PFSK-1 (cell line): ENCODE measurements around the gene CERCAM.

Experiments
- FOXP2 ChIP-seq: optimal IDR thresholded peaks from 2 replicates; pipeline ENCODE3; 2011; ENCODE audit warnings: borderline replicate concordance, control low read depth, inconsistent platforms; ENCODE audit not compliant: insufficient read depth; ENCODE audit errors: extremely low read length, extremely low read depth
- POLR2AphosphoS5 ChIP-seq: IDR thresholded peaks from 2 replicates; pipeline ENCODE4 v1.6.1; 2012; ENCODE audit warnings: low read depth, mild to moderate bottlenecking, control low read depth, low read length, moderate library complexity
- SIN3A ChIP-seq: IDR thresholded peaks from 2 replicates; pipeline ENCODE4 v1.6.1; 2012; ENCODE audit warnings: mild to moderate bottlenecking, low read length, moderate library complexity, borderline replicate concordance; ENCODE audit not compliant: insufficient read depth
- TAF1 ChIP-seq: IDR thresholded peaks from 2 replicates; pipeline ENCODE4 v1.6.1; 2012; ENCODE audit warnings: low read length, control low read depth, borderline replicate concordance; ENCODE audit not compliant: insufficient read depth
- TF ChIP-seq, protein P1 (sequence below), 2 experiments: IDR thresholded peaks; 2 replicates each; pipeline versions ENCODE4 v1.6.1 to v1.8.0; 2011 to 2012; ENCODE audit warnings: low read depth in 2 of 2, low read length in 2 of 2, control low read depth in 1 of 2, inconsistent platforms in 1 of 2, mild to moderate bottlenecking in 1 of 2, moderate library complexity in 1 of 2; ENCODE audit not compliant: insufficient read depth in 1 of 2

Gene CERCAM

DNA sequence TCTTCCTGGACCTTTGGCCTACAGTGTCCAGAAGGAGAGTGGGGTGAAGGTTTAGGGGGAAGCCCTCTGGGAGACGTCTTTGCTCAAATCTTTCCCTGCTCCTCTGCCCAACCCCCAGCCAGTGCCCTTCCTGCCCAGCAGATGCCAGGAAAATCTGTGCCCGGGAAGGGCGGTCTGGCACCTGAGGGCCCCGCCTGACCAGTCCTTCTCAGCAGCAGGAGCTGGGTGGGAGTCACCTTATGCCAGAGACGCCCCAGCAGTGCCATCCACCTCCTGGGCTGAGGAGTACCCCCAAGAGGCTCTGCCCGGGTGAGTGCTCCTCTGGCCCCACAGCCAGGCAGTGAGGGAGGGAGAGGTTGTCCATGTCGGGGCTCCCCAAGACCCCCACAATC, 14.9 kb upstream of the CERCAM start:
- no peak for TF ChIP-seq SIN3A
- no peak for TF ChIP-seq FOXP2
- TF ChIP-seq TAF1 = no peak
- TF ChIP-seq, protein P1, sequence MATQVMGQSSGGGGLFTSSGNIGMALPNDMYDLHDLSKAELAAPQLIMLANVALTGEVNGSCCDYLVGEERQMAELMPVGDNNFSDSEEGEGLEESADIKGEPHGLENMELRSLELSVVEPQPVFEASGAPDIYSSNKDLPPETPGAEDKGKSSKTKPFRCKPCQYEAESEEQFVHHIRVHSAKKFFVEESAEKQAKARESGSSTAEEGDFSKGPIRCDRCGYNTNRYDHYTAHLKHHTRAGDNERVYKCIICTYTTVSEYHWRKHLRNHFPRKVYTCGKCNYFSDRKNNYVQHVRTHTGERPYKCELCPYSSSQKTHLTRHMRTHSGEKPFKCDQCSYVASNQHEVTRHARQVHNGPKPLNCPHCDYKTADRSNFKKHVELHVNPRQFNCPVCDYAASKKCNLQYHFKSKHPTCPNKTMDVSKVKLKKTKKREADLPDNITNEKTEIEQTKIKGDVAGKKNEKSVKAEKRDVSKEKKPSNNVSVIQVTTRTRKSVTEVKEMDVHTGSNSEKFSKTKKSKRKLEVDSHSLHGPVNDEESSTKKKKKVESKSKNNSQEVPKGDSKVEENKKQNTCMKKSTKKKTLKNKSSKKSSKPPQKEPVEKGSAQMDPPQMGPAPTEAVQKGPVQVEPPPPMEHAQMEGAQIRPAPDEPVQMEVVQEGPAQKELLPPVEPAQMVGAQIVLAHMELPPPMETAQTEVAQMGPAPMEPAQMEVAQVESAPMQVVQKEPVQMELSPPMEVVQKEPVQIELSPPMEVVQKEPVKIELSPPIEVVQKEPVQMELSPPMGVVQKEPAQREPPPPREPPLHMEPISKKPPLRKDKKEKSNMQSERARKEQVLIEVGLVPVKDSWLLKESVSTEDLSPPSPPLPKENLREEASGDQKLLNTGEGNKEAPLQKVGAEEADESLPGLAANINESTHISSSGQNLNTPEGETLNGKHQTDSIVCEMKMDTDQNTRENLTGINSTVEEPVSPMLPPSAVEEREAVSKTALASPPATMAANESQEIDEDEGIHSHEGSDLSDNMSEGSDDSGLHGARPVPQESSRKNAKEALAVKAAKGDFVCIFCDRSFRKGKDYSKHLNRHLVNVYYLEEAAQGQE (IDR thresholded peaks at IDR 0.05; ENCODE audit: insufficient read depth in 1 of 2, low read depth in 2 of 2, low read length in 2 of 2) = no peak
- no peak for TF ChIP-seq POLR2AphosphoS5

DNA sequence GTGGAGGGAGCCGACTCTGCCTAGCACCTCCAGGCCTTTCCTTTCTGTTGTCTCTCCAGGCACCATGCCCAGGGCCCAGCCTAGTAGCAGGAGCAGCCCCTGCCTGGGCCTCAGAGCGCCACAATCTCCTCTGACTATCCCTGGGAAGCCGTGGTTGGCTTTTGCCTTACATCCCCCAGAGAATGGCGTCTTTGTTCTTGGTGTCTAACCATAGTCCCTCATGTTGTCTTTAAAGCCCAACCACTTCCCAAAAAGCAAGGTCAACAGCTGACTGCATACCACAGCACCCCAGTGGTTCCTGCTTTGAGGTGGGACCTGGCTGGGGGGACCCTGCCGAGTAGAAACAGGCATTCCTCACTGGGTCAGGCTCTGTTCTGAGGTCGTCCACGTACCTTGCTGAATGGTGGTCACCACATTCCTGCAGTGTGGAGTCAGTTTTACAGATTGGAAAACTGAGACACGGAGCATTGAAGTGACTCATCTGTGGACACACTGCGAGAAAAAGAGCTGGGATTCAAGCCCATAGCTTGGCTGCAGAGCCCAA, 13.7 kb upstream of the CERCAM start:
- no peak for TF ChIP-seq FOXP2
- TF ChIP-seq SIN3A = no peak
- TF ChIP-seq, protein P1 (IDR thresholded peaks at IDR 0.05; ENCODE audit: insufficient read depth in 1 of 2, low read depth in 2 of 2, low read length in 2 of 2) = no peak
- TF ChIP-seq POLR2AphosphoS5 = no peak
- TF ChIP-seq TAF1 = no peak

DNA sequence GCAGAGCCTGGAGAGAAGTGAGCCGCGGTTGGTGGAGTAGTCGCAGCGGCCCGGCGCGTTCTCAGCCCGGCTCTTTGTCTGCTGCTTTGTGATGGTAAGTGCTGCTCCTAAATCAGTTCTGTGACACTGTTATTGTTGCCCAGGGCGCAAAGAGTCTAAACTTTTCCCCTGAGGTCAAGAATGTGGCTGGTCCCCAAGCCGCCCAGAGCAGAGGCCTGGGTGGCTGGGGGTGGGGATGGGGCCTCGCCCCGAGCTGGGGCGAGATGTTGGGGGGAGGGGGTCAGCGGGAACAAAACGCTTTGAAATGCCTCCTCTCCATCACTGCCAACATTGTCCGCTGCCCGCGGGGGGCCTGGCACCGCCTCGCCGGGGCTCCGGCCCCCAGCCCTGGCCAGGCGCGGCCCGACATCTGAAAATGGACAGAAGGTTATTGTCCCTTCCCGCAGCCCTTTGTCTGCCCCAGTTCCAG, 11.7 kb upstream of the CERCAM start:
- no peak for TF ChIP-seq TAF1
- TF ChIP-seq, protein P1 (IDR thresholded peaks at IDR 0.05; ENCODE audit: insufficient read depth in 1 of 2, low read depth in 2 of 2, low read length in 2 of 2) = no peak
- no peak for TF ChIP-seq FOXP2
- TF ChIP-seq POLR2AphosphoS5 = no peak
- TF ChIP-seq SIN3A = no peak

DNA sequence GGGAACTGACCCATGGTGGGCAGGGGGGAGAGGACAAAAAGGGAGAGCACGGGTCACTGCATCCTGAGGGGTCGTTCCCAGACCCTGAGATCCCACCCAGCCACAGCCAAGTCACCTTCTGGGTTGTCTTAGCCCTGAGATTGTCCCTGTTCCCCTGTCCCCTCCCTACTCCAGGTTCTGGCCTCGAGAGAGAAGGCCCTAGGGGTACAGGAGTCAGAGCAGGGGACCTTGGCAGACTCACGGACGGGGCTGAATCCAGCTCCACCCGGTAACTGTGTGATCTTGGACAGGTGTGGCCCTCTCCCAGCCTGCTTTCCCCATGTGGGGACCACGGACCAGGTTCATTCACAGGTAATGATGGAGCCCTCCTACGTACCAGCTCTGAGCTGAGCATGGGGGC, 11.2 kb upstream of the CERCAM start:
- TF ChIP-seq POLR2AphosphoS5 = no peak
- no peak for TF ChIP-seq TAF1
- no peak for TF ChIP-seq FOXP2
- TF ChIP-seq, protein P1 (IDR thresholded peaks at IDR 0.05; ENCODE audit: insufficient read depth in 1 of 2, low read depth in 2 of 2, low read length in 2 of 2) = no peak
- TF ChIP-seq SIN3A = no peak

DNA sequence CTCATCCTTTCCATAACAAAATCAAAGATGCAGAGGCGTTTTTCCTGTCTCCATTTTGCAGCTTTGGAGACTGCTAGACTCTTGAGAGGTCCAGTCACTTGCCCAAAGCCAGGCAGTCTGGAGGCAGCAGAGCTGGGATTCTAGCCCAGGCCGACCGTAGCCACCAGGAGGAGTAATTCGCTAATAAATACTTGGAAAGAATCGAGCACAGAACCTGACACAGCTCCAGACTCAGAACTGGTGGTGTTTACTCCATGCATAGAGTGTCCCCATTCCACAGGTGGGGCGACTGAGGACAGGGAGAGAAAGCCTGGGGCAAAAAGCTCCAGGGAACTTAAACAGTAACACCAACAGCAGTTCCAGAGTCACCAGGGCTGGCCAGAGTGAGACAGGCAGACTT, 10.7 kb upstream of the CERCAM start:
- TF ChIP-seq TAF1 (no peak), FOXP2 (no peak), POLR2AphosphoS5 (no peak), SIN3A (no peak)
- TF ChIP-seq, protein P1 (IDR thresholded peaks at IDR 0.05; ENCODE audit: insufficient read depth in 1 of 2, low read depth in 2 of 2, low read length in 2 of 2) = no peak
